AG04450 (cell line): Measurements from ENCODE around the gene WDR44. TPM values are rescaled to one million over a fixed set of nuclear protein-coding genes. Genes with fewer than 3 reads are reported as not detected.

Experiments
- CTCF ChIA-PET: fragments of 300-600, 350-600 bp; formaldehyde crosslinking; extraction: SDS; loops from one replicate; lab custom pipeline; 2022; ENCODE audit warnings: antibody characterized with exemption, inconsistent platforms; lab: Charles Lee
- POLR2A ChIA-PET: fragments of 350-600 bp; formaldehyde crosslinking; extraction: SDS; loops from one replicate; lab custom pipeline; 2021; ENCODE audit warnings: antibody characterized with exemption, inconsistent platforms; lab: Yijun Ruan, JAX
- DNase-seq: peaks from one replicate; pipeline ENCODE4 v3.0.0-alpha.2; 2011; ENCODE audit warnings: low read depth, low spot score
- H3K27ac ChIP-seq: one replicate; pipeline ENCODE4 v1.5.1; 2012; ENCODE audit warnings: low read depth, low read length, control low read depth
- H3K27me3 ChIP-seq: one replicate; pipeline ENCODE4 v1.6.0; 2012; ENCODE audit warnings: low read length; ENCODE audit not compliant: control insufficient read depth, insufficient read depth
- H3K4me3 ChIP-seq: 2 replicates; pipeline ENCODE4 v1.5.1; 2011; ENCODE audit warnings: mild to moderate bottlenecking, low read depth, low read length, control low read depth
- H3K9me3 ChIP-seq: 2 replicates; pipeline ENCODE4 v1.5.1; 2012; ENCODE audit warnings: low read length; ENCODE audit not compliant: control insufficient read depth, insufficient read depth
- polyA plus RNA-seq: library from polyadenylated mRNA; depleted of rRNA; stranded (reverse); fragments of >200 nt; gene quantifications from 2 replicates; pipeline ENCODE4 v1.2.3, GENCODE V29; 2011
- TF ChIP-seq, protein P1 (sequence below): IDR thresholded peaks from 2 replicates; pipeline ENCODE4 v1.5.1; 2011; ENCODE audit warnings: low read depth, low read length, control low read depth, inconsistent platforms

The WDR44 gene
- polyA plus RNA-seq, 1 experiment: 17.2 TPM

DNA sequence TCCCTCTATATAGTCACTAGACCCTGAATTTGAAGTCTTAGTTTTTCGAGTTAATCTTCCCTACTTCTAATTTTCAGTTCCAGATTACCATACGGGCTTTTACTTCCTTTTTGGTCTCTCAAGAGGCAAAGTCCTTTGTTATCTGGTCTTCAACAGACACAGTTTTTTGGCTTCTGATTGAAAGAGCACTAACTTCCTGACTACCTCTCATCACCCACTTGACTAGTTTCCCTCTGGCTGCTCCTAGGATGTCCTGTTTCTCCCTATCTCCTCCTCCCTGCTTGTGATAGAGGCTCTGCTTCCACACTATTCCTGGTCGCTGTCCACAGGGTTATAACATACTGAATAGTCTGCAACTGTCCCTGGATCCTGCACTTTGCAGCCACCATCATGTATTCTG is 16.7 kb upstream of the WDR44 start:
- H3K9me3 ChIP-seq: no peaks in the 10 kb centered on the region
- POLR2A ChIA-PET: no interaction called here
- H3K27me3 ChIP-seq: no peaks in the 10 kb centered on the region
- TF ChIP-seq, protein P1, sequence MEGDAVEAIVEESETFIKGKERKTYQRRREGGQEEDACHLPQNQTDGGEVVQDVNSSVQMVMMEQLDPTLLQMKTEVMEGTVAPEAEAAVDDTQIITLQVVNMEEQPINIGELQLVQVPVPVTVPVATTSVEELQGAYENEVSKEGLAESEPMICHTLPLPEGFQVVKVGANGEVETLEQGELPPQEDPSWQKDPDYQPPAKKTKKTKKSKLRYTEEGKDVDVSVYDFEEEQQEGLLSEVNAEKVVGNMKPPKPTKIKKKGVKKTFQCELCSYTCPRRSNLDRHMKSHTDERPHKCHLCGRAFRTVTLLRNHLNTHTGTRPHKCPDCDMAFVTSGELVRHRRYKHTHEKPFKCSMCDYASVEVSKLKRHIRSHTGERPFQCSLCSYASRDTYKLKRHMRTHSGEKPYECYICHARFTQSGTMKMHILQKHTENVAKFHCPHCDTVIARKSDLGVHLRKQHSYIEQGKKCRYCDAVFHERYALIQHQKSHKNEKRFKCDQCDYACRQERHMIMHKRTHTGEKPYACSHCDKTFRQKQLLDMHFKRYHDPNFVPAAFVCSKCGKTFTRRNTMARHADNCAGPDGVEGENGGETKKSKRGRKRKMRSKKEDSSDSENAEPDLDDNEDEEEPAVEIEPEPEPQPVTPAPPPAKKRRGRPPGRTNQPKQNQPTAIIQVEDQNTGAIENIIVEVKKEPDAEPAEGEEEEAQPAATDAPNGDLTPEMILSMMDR: no peak
- CTCF ChIA-PET: no interaction called here
- H3K27ac ChIP-seq: no peak overlapping the region
- H3K4me3 ChIP-seq: no peak overlapping the region
- no peak for DNase-seq

DNA sequence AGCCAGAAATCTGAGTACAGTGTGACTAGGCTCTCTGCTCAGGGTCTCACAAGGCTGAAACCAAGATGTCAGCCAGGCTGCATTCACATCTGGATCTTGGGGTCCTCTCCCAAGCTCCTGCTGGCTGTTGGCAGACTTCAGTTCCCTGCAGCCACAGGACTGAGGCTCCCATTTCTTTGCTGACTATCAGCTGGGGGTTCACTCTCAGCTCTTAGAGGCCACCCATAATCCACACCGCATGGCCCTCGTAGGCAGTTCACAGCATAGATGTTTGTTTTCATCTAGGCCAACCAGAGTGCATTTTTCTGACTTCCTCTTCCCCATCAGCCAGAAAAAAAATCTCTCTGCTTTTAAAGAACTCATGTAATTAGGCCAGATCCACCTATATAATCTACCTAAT is 8.2 kb upstream of the WDR44 start:
- no peaks in the 10 kb centered on the region for H3K9me3 ChIP-seq
- no peak overlapping the region for H3K4me3 ChIP-seq
- ChIA-PET POLR2A (no interaction called here), CTCF (no interaction called here)
- H3K27ac ChIP-seq: no peak overlapping the region
- H3K27me3 ChIP-seq: no peaks in the 10 kb centered on the region
- TF ChIP-seq, protein P1: no peak
- no peak for DNase-seq

DNA sequence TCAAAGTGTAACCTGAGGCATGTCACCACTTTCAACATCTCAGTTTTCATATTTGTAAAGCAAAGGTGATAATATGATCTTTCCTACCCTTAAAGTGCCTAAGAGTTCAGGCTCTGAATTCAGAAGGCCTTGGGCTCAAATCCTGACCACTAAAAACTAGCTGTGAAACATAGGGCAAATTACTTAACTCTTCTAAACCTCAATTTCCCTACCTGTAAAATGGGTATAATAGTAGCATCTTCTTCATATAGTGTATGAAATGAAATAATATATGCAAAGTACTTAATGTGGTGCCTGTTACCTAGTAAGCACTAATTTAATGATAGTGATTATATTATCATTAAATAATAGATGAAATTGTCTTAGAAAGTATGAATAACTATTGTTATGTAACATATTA is 7.0 kb upstream of the WDR44 start:
- CTCF ChIA-PET: no interaction called here
- Histone ChIP-seq H3K27ac (no peak overlapping the region), H3K9me3 (no peaks in the 10 kb centered on the region), H3K27me3 (no peaks in the 10 kb centered on the region), H3K4me3 (no peak overlapping the region)
- POLR2A ChIA-PET: no interaction called here
- TF ChIP-seq, protein P1: no peak
- no peak for DNase-seq

DNA sequence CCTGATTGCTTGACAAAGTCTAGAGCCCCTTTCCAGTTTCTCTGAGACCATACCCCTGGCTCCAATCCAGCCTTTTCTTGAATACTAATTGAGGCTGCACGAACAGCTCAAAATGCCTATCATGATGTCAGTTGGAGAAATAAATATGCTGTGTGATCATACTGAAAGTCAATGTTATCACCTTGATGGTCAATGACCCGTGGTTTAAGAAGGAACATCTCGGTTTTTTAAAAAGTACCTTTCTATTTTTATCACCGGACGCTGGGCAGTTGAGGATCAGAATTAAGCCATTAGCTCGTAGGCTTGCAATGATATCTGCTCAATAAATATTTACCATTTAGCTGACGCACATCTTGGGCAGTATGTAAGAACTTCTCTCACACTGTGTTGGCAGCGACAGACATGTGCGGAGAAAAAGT is 852 bp upstream of the WDR44 start:
- Histone ChIP-seq H3K9me3 (no peaks in the 10 kb centered on the region), H3K27me3 (no peaks in the 10 kb centered on the region), H3K4me3 (peak overlapping the region; percentile 59), H3K27ac (peak overlapping the region; percentile 82)
- peak; percentile 16 for DNase-seq
- ChIA-PET CTCF (no interaction called here), POLR2A (no interaction called here)
- TF ChIP-seq, protein P1: no peak

DNA sequence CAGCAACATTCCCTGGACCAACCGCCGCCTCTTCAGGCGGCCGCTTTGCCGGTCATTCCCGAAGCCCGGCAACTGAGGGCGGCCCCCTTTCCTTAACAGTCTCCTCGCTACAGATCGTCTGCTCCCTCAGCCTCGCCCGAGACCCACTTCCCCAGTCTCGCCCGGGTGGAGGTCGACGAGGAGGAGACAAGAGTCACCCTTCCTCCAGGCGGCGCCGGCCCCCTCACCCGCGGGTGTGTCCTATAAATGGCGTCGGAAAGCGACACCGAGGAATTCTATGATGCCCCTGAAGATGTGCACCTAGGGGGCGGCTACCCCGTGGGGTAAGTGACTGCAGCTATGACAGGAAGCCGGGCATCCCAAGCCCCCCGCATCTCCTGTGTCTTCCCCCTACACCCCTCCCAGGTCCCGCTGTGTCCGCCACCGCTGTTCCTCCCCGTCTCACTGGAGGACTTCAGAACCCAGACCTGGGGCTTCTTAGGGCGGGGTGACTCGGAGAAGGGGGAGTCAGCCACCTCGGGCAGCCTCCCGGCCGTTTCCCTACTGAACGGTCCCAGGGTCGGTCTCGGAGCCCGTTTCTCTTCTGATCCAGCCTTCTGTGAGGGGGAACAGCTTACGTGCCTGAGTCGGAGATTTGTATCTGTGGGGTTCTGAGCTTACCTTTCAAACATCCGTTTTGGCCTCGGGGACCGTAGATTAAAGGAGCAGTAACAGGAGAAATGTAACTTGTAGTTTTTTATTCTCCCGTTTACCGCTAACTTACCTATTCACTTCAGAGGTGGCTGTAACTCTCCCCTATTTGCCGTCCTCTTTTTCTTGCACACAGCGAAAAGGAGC is 570 bp downstream of the WDR44 start:
- Histone ChIP-seq H3K27me3 (no peaks in the 10 kb centered on the region), H3K27ac (peak overlapping the region; percentile 87), H3K9me3 (no peaks in the 10 kb centered on the region), H3K4me3 (peak overlapping the region; percentile 74)
- ChIA-PET POLR2A (interaction anchor here (0.7 kb wide), 1 partner anchor 710 kb away, joined by 4 read pairs; no protein-coding TSS in a partner anchor), CTCF (interaction anchor here (0.7 kb wide), 1 partner anchor 16 kb away, joined by 3 read pairs; no protein-coding TSS in a partner anchor)
- no peak for DNase-seq
- TF ChIP-seq, protein P1: no peak
